ENCODE data around the gene LMTK3. TPM values are rescaled to one million over a fixed set of nuclear protein-coding genes. Genes with fewer than 3 reads are reported as not detected.

Gene LMTK3
- total RNA-seq, 1 donor: not detected

- H3K27me3 ChIP-seq (ENCODE audit: insufficient read depth, low read length): no peaks in the 10 kb centered on the region
- DNase-seq (ENCODE audit: insufficient read length, low spot score, missing footprints): no peak
- H3K27ac ChIP-seq (ENCODE audit: low read depth, low read length): no peak overlapping the region
- peaks cover 32% of the 10 kb centered on the region for H4K20me1 ChIP-seq (ENCODE audit: insufficient read depth, low read length)
- no peaks in the 10 kb centered on the region for H3K9me3 ChIP-seq (ENCODE audit: low read depth, low read length)
- peaks cover 22% of the 10 kb centered on the region for H3K79me2 ChIP-seq (ENCODE audit: insufficient read depth, low read length)
- no peak overlapping the region for H3K4me3 ChIP-seq (ENCODE audit: insufficient read depth, low read length)
- peaks cover 64% of the 10 kb centered on the region for H3K36me3 ChIP-seq (ENCODE audit: insufficient read depth, low read length)
- no peak overlapping the region for H3K4me2 ChIP-seq (ENCODE audit: insufficient read depth, low read length)
- H2AFZ ChIP-seq (ENCODE audit: low read length): no peak overlapping the region
- TF ChIP-seq, protein P1, sequence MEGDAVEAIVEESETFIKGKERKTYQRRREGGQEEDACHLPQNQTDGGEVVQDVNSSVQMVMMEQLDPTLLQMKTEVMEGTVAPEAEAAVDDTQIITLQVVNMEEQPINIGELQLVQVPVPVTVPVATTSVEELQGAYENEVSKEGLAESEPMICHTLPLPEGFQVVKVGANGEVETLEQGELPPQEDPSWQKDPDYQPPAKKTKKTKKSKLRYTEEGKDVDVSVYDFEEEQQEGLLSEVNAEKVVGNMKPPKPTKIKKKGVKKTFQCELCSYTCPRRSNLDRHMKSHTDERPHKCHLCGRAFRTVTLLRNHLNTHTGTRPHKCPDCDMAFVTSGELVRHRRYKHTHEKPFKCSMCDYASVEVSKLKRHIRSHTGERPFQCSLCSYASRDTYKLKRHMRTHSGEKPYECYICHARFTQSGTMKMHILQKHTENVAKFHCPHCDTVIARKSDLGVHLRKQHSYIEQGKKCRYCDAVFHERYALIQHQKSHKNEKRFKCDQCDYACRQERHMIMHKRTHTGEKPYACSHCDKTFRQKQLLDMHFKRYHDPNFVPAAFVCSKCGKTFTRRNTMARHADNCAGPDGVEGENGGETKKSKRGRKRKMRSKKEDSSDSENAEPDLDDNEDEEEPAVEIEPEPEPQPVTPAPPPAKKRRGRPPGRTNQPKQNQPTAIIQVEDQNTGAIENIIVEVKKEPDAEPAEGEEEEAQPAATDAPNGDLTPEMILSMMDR (IDR thresholded peaks at IDR 0.05; ENCODE audit: extremely low read depth, low read depth, low read length): no peak
- peaks cover 19% of the 10 kb centered on the region for H3K4me1 ChIP-seq (ENCODE audit: insufficient read depth, low read length)
These were observed 39.8 kb downstream of the LMTK3 start for GRCh38 chr19:48471836-48472235.

GRCh38 chr19:48470856-48471255, 40.8 kb downstream of the LMTK3 start:
- peaks cover 32% of the 10 kb centered on the region for H4K20me1 ChIP-seq (ENCODE audit: insufficient read depth, low read length)
- DNase-seq (ENCODE audit: insufficient read length, low spot score, missing footprints): no peak
- H3K79me2 ChIP-seq (ENCODE audit: insufficient read depth, low read length): peaks cover 22% of the 10 kb centered on the region
- no peak overlapping the region for H2AFZ ChIP-seq (ENCODE audit: low read length)
- H3K27ac ChIP-seq (ENCODE audit: low read depth, low read length): no peak overlapping the region
- TF ChIP-seq, protein P1 (IDR thresholded peaks at IDR 0.05; ENCODE audit: extremely low read depth, low read depth, low read length): no peak
- peak overlapping the region; percentile 95 for H3K4me3 ChIP-seq (ENCODE audit: insufficient read depth, low read length)
- H3K27me3 ChIP-seq (ENCODE audit: insufficient read depth, low read length): no peaks in the 10 kb centered on the region
- peaks cover 25% of the 10 kb centered on the region for H3K4me1 ChIP-seq (ENCODE audit: insufficient read depth, low read length)
- H3K36me3 ChIP-seq (ENCODE audit: insufficient read depth, low read length): peaks cover 55% of the 10 kb centered on the region
- H3K4me2 ChIP-seq (ENCODE audit: insufficient read depth, low read length): peak overlapping the region; percentile 95
- H3K9me3 ChIP-seq (ENCODE audit: low read depth, low read length): no peaks in the 10 kb centered on the region

- Histone ChIP-seq H2AFZ (ENCODE audit: low read length) (no peak overlapping the region), H4K20me1 (ENCODE audit: insufficient read depth, low read length) (peaks cover 32% of the 10 kb centered on the region), H3K4me1 (ENCODE audit: insufficient read depth, low read length) (peaks cover 25% of the 10 kb centered on the region), H3K36me3 (ENCODE audit: insufficient read depth, low read length) (peaks cover 48% of the 10 kb centered on the region), H3K9me3 (ENCODE audit: low read depth, low read length) (no peaks in the 10 kb centered on the region), H3K27ac (ENCODE audit: low read depth, low read length) (peak overlapping the region; percentile 25), H3K4me2 (ENCODE audit: insufficient read depth, low read length) (peak overlapping the region; percentile 95), H3K79me2 (ENCODE audit: insufficient read depth, low read length) (peaks cover 22% of the 10 kb centered on the region), H3K27me3 (ENCODE audit: insufficient read depth, low read length) (no peaks in the 10 kb centered on the region), H3K4me3 (ENCODE audit: insufficient read depth, low read length) (peak overlapping the region; percentile 95)
- TF ChIP-seq, protein P1 (IDR thresholded peaks at IDR 0.05; ENCODE audit: extremely low read depth, low read depth, low read length): no peak
- peak; percentile 9 for DNase-seq (ENCODE audit: insufficient read length, low spot score, missing footprints)
These were observed 41.5 kb downstream of the LMTK3 start for GRCh38 chr19:48469934-48470680.

DNA sequence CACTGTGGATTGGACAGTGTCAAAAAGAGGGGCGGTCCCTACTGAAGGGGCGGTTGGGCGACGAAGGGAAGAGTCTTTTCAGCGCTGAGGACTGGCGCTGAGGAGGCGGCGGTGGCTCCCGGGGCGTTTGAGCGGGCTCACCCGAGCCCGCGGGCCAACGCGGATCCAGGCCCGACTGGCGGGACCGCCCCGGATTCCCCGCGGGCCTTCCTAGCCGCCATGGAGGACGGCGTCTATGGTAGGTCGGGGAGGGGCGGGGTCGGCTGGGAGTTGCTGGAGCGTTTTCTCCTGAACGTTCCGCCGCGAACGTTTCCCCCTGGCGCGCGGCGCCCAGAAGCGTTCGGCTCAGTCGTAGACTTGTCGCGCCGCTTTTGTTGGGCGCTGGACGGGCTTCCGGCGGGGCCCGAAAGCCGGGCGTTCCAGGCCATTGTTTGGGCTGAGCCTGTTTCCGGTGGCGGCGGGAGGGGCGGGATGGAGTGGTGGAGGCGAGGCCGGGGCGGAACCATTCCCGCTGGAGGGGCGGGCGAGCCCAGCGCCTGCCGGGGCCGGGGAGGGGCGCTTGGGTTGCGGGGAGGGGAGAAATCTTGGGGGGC, 42.2 kb downstream of the LMTK3 start, which contains the start of gene CYTH2:
TSS of gene CYTH2 (plus strand) at position 81 of the 593 bp plus-strand sequence. CDS start at position 220, 139 bp downstream.
- Histone ChIP-seq H3K27me3 (ENCODE audit: insufficient read depth, low read length) (no peaks in the 10 kb centered on the region), H4K20me1 (ENCODE audit: insufficient read depth, low read length) (peaks cover 29% of the 10 kb centered on the region), H3K4me2 (ENCODE audit: insufficient read depth, low read length) (peak within 1 kb of the TSS; percentile 95), H3K4me3 (ENCODE audit: insufficient read depth, low read length) (peak within 1 kb of the TSS; percentile 95), H3K4me1 (ENCODE audit: insufficient read depth, low read length) (peaks cover 25% of the 10 kb centered on the region), H3K36me3 (ENCODE audit: insufficient read depth, low read length) (peaks cover 41% of the 10 kb centered on the region), H3K9me3 (ENCODE audit: low read depth, low read length) (no peaks in the 10 kb centered on the region), H2AFZ (ENCODE audit: low read length) (peak within 1 kb of the TSS; percentile 73), H3K79me2 (ENCODE audit: insufficient read depth, low read length) (peaks cover 22% of the 10 kb centered on the region), H3K27ac (ENCODE audit: low read depth, low read length) (peak within 1 kb of the TSS; percentile 79)
- DNase-seq (ENCODE audit: insufficient read length, low spot score, missing footprints): peak; percentile 98
- TF ChIP-seq, protein P1 (IDR thresholded peaks at IDR 0.05; ENCODE audit: extremely low read depth, low read depth, low read length): no peak
